Tibial nerve (tissue), 4 donors: ENCODE measurements around the gene SNTB2. TPM values are rescaled to one million over a fixed set of nuclear protein-coding genes. Genes with fewer than 3 reads are reported as not detected.
A peak's percentile ranks its signal among the peaks of the same experiment; 100 is the strongest.
"Not testable (repeated sequence)": the region's sequence is repeated elsewhere in the genome, so short reads cannot be mapped to it uniquely, and the experiment has no call there.

Experiments used
- DNase-seq, 2 donors: peaks; one replicate each; pipeline ENCODE4 v3.0.0-alpha.2; 2019; ENCODE audit warnings: low spot score in 2 of 2
- H3K27ac ChIP-seq, 4 donors: fragments of 200-600 bp; sonication (generic) in 3 of 4; one replicate each; pipeline ENCODE4 v1.5.1; 2017 to 2019; ENCODE audit warnings: mild to moderate bottlenecking in 1 of 4
- H3K27me3 ChIP-seq, 2 donors: fragments of 200-600 bp; sonication (generic) in 1 of 2; one replicate each; pipeline versions ENCODE4 v1.5.1 to v1.6.0; 2017 to 2019
- H3K36me3 ChIP-seq, 3 donors: fragments of 200-600 bp; sonication (generic); one replicate each; pipeline ENCODE4 v1.5.1; 2018 to 2019
- H3K4me1 ChIP-seq, 4 donors: fragments of 200-600 bp; sonication (generic) in 3 of 4; one replicate each; pipeline ENCODE4 v1.5.1; 2017 to 2019
- H3K4me3 ChIP-seq, 4 donors: fragments of 200-600 bp; sonication (generic) in 3 of 4; one replicate each; pipeline ENCODE4 v1.5.1; 2017 to 2019; ENCODE audit warnings: mild to moderate bottlenecking in 1 of 4, moderate library complexity in 1 of 4
- H3K9me3 ChIP-seq, 4 donors: fragments of 200-600 bp; sonication (generic) in 3 of 4; one replicate each; pipeline ENCODE4 v1.5.1; 2017 to 2019
- EP300 ChIP-seq, 2 donors: sonication (generic); formaldehyde crosslinking; IDR thresholded peaks; one replicate each; pipeline ENCODE4 v1.6.1; 2017; ENCODE audit warnings: antibody characterized with exemption in 2 of 2, mild to moderate bottlenecking in 1 of 2
- POLR2A ChIP-seq, 2 donors: fragments of 450-650 bp; IDR thresholded peaks; one replicate each; pipeline ENCODE4 v1.6.1; 2017; ENCODE audit warnings: antibody characterized with exemption in 2 of 2, mild to moderate bottlenecking in 2 of 2, moderate library complexity in 2 of 2
- WGBS, 2 donors: methylation state at CpG; one replicate each; pipeline ENCODE4 v1.1.5; 2018; 5-methylcytosine and 5-hydroxymethylcytosine counted together
- total RNA-seq, 4 donors: library from RNA; depleted of rRNA; stranded (reverse); fragments of >200 nt; gene quantifications; one replicate each; pipeline ENCODE4 v1.1.0, GENCODE V29; 2016
- TF ChIP-seq, protein P1 (sequence below), 5 experiments: fragments of 200-600 bp in 3 of 5; fragments of 450-650 bp in 2 of 5; sonication (generic) in 3 of 5; IDR thresholded peaks; one replicate each; pipeline ENCODE4 v1.5.1; 2016 to 2019; ENCODE audit warnings: antibody characterized with exemption in 5 of 5, mild to moderate bottlenecking in 3 of 5, moderate library complexity in 2 of 5

Gene SNTB2
- 10 to 100 TPM; 33.1 to 50.2 (median 37.7) TPM for total RNA-seq

DNA sequence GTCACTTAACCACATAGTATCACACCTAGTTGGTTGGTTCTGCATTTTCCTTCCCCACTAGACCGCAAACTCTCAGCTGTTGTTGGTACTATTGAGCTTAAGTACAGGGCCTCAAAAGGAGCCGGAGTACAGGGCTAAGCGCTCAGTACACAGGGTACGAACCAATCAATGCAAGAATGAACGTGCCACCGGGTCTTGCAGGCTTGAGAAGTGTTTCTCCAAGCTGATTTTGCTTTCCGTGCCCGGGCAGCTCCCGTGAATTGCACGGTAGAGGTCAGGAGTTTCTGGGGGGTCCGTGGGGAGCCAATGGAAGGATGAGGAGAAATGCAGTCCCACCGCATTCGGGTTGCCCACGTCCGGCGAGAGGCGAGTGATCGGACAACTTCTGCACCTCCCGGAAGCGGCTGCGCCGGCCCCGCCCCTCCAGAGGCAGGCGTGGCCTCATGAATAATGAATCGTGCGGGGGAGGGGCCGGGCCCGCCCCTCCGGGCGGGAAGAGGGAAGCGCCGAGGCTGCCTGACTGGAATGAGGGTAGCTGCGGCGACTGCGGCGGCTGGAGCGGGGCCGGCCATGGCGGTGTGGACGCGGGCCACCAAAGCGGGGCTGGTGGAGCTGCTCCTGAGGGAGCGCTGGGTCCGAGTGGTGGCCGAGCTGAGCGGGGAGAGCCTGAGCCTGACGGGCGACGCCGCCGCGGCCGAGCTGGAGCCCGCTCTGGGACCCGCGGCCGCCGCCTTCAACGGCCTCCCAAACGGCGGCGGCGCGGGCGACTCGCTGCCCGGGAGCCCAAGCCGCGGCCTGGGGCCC lies at the start of gene SNTB2:
Gene SNTB2, plus strand, starts transcription at position 523 of the 804 bp plus-strand sequence. Its CDS starts 3 bp downstream, at position 526.
- Histone ChIP-seq H3K27ac (peak within 1 kb of the TSS; percentile 57 to 94 (median 90)), H3K4me1 (peaks cover 0 to 64% (median 19%) of the 10 kb centered on the region in 4 donors), H3K4me3 (peak within 1 kb of the TSS; percentile 64 to 94 (median 66)), H3K9me3 (no peaks in the 10 kb centered on the region), H3K27me3 (no peaks in the 10 kb centered on the region), H3K36me3 (no peaks in the 10 kb centered on the region)
- WGBS, 2 donors: 0 to 1% methylated on average over 41 to 66 of the region's 69 CpGs
- DNase-seq: peak; percentile 90 to 92
- TF ChIP-seq POLR2A (IDR thresholded peaks at IDR 0.05) (peak; percentile 66 to 95), EP300 (IDR thresholded peaks at IDR 0.05) (peak in 1 of 2 donors; percentile 91)
- TF ChIP-seq, protein P1, sequence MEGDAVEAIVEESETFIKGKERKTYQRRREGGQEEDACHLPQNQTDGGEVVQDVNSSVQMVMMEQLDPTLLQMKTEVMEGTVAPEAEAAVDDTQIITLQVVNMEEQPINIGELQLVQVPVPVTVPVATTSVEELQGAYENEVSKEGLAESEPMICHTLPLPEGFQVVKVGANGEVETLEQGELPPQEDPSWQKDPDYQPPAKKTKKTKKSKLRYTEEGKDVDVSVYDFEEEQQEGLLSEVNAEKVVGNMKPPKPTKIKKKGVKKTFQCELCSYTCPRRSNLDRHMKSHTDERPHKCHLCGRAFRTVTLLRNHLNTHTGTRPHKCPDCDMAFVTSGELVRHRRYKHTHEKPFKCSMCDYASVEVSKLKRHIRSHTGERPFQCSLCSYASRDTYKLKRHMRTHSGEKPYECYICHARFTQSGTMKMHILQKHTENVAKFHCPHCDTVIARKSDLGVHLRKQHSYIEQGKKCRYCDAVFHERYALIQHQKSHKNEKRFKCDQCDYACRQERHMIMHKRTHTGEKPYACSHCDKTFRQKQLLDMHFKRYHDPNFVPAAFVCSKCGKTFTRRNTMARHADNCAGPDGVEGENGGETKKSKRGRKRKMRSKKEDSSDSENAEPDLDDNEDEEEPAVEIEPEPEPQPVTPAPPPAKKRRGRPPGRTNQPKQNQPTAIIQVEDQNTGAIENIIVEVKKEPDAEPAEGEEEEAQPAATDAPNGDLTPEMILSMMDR (IDR thresholded peaks at IDR 0.05): peak in 2 of 5 experiments; percentile 8 to 27

DNA sequence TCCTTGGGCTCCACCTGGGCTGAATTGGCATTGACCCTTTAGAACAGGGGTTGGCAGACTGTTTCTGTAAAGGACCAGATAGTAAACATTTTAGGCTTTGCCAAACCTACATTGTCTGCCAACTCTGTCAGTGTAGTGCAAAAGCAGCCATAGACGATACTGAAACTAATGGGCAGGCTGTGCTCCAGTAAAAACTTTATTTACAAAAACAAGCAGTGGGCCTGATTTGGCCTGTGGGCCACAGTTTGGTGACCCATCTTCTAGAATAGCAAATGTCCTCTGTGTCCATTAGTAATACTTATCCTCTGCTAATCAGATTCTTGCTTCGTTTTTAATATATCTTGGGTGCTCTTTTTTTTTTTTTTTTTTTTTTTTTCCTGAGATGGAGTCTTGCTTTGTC lies 48.4 kb upstream of the SNTB2 start:
- Histone ChIP-seq H3K4me3 (no peak overlapping the region), H3K4me1 (peaks cover 0 to 8% (median 5%) of the 10 kb centered on the region in 4 donors), H3K27me3 (no peaks in the 10 kb centered on the region), H3K27ac (no peak overlapping the region), H3K9me3 (no peaks in the 10 kb centered on the region), H3K36me3 (peaks cover 0 to 74% (median 14%) of the 10 kb centered on the region in 3 donors)
- TF ChIP-seq, protein P1 (IDR thresholded peaks at IDR 0.05): no peak
- TF ChIP-seq EP300 (IDR thresholded peaks at IDR 0.05): no peak
- TF ChIP-seq POLR2A (IDR thresholded peaks at IDR 0.05): no peak
- no peak for DNase-seq
- WGBS, 2 donors: 86 to 91% methylated on average over 2 of the region's 2 CpGs

DNA sequence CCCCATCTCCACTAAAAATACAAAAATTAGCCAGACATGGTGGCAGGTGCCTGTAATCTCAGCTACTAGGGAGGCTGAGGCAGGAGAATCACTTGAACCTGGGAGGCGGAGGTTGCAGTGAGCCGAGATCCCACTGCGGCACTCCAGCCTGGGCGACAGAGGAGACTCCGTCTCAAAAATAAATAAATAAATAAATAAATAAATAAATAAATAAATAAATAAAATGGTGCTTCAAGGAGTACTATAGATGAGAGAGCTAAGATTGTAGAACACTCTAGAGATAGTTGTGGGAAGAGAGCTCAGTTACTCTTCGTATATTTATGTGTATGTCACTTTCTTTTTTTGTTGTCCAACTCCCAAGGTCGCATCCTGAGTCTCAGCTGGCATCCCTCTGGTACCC lies 47.5 kb upstream of the SNTB2 start:
- H3K27me3 ChIP-seq, H3K4me3 ChIP-seq, H3K27ac ChIP-seq, DNase-seq, H3K9me3 ChIP-seq, H3K4me1 ChIP-seq: not testable (repeated sequence)
- WGBS, 2 donors: 91 to 96% methylated on average over 7 of the region's 7 CpGs
- peaks cover 0 to 83% (median 14%) of the 10 kb centered on the region in 3 donors for H3K36me3 ChIP-seq

DNA sequence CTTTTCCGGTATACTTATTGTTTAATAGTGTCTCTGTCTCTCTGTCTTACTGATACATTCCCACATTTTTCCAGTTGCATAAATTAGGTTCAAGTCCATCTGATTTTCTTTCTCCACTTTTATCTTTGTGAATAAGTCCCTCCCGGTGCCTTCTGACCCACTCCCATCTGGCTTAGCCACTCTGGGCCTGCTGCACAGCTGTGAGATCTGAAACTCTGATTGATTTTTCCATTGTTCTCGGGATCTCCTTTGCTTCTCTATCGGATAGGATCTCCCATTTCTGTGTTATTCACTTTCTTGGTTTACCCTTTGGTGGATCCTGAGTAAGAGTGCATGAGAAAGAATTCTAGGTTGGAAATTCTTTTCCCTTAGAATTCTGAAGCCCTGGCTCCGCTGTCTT lies 46.0 kb upstream of the SNTB2 start:
- 87 to 88% methylated on average over 5 of the region's 5 CpGs for WGBS, 2 donors
- peaks cover 0 to 87% (median 14%) of the 10 kb centered on the region in 3 donors for H3K36me3 ChIP-seq
- no peak overlapping the region for H3K4me3 ChIP-seq

DNA sequence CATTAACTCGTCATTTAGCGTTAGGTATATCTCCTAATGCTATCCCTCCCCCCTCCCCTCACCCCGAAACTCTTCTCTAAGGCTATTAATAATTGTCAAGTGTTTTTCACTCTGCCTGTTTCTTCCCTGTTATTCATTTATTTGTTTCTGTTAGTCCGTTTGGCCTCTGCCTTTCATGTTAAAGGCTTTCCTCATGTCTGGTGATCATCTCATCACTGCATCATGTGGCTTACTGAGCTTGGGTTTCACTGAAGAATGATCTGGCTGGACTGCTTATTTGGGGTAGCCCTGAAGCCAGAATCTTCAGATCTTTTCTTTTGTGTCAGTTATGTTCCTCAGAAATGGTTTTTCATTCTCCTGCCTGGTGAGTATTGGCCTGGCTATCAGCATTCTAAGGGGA lies 45.0 kb upstream of the SNTB2 start:
- WGBS, 2 donors: 90 to 92% methylated on average over 4 of the region's 4 CpGs
- Histone ChIP-seq H3K36me3 (peaks cover 0 to 92% (median 14%) of the 10 kb centered on the region in 3 donors), H3K9me3 (no peaks in the 10 kb centered on the region), H3K27ac (no peak overlapping the region), H3K4me3 (no peak overlapping the region), H3K27me3 (no peaks in the 10 kb centered on the region), H3K4me1 (no peaks in the 10 kb centered on the region)
- TF ChIP-seq, protein P1 (IDR thresholded peaks at IDR 0.05): no peak
- TF ChIP-seq EP300 (IDR thresholded peaks at IDR 0.05): no peak
- TF ChIP-seq POLR2A (IDR thresholded peaks at IDR 0.05): no peak
- DNase-seq: no peak

More for the DNA sequence above, 46.0 kb upstream of the SNTB2 start:
- no peak for DNase-seq
- H3K9me3 ChIP-seq: no peaks in the 10 kb centered on the region
- TF ChIP-seq POLR2A (IDR thresholded peaks at IDR 0.05): no peak
- TF ChIP-seq EP300 (IDR thresholded peaks at IDR 0.05): no peak
- TF ChIP-seq, protein P1 (IDR thresholded peaks at IDR 0.05): no peak
- no peaks in the 10 kb centered on the region for H3K4me1 ChIP-seq
- H3K27me3 ChIP-seq: no peaks in the 10 kb centered on the region
- no peak overlapping the region for H3K27ac ChIP-seq
